ENCODE measurements around the gene ACSL6.

Gene ACSL6

GRCh38 chr5:132011622-132012343, at the start of gene ACSL6:
Gene ACSL6, minus strand, starts transcription at chr5:132011658. Its CDS starts 105 bp downstream, at chr5:132011553.
- DNase-seq, result peak; percentile 21 to 49

GRCh38 chr5:132060501-132061161, 49.2 kb upstream of the ACSL6 start, which contains the start of gene IL3:
Gene IL3, plus strand, starts transcription at chr5:132060655. Its CDS starts 52 bp downstream, at chr5:132060707.
- DNase-seq, result no peak

- DNase-seq, result no peak
These were observed 48.4 kb upstream of the ACSL6 start for GRCh38 chr5:132059696-132060500.

- peak in 1 of 2 donors; percentile 48 for DNase-seq
These were observed 47.7 kb upstream of the ACSL6 start for GRCh38 chr5:132059043-132059695.

- DNase-seq, result no peak
These were observed 47.2 kb upstream of the ACSL6 start for GRCh38 chr5:132058646-132059042.

GRCh38 chr5:132057498-132058255, 46.2 kb upstream of the ACSL6 start:
- no peak for DNase-seq

GRCh38 chr5:132056610-132057497, 45.4 kb upstream of the ACSL6 start:
- no peak for DNase-seq

- DNase-seq, result peak; percentile 53 to 66
These were observed 44.6 kb upstream of the ACSL6 start for GRCh38 chr5:132055808-132056609.

GRCh38 chr5:132055441-132055807, 44.0 kb upstream of the ACSL6 start:
- DNase-seq, result no peak

GRCh38 chr5:132054697-132055440, 43.4 kb upstream of the ACSL6 start:
- no peak for DNase-seq

GRCh38 chr5:132054031-132054696, 42.7 kb upstream of the ACSL6 start:
- no peak for DNase-seq

GRCh38 chr5:132053483-132053882, 42.0 kb upstream of the ACSL6 start:
- DNase-seq, result no peak

GRCh38 chr5:132052520-132052919, 41.1 kb upstream of the ACSL6 start:
- no peak for DNase-seq

- no peak for DNase-seq
These were observed 39.4 kb upstream of the ACSL6 start for GRCh38 chr5:132050661-132051552.

- DNase-seq, result peak in 1 of 2 donors; percentile 28
These were observed 38.7 kb upstream of the ACSL6 start for GRCh38 chr5:132050136-132050535.

GRCh38 chr5:132049559-132049958, 38.1 kb upstream of the ACSL6 start:
- no peak for DNase-seq

- DNase-seq, result no peak
These were observed 37.6 kb upstream of the ACSL6 start for GRCh38 chr5:132049093-132049492.

- DNase-seq, result no peak
These were observed 35.4 kb upstream of the ACSL6 start for GRCh38 chr5:132046880-132047299.

Data from CD4-positive, alpha-beta T cell treated with Interleukin-4 for 1 hour (primary cell).